HuH-7 (cell line): ENCODE results near the gene RRAGC.

Experiments
- DNase-seq: peaks from one replicate; pipeline ENCODE4 v3.0.0; 2011; ENCODE audit warnings: low spot score

RRAGC gene, protein sequence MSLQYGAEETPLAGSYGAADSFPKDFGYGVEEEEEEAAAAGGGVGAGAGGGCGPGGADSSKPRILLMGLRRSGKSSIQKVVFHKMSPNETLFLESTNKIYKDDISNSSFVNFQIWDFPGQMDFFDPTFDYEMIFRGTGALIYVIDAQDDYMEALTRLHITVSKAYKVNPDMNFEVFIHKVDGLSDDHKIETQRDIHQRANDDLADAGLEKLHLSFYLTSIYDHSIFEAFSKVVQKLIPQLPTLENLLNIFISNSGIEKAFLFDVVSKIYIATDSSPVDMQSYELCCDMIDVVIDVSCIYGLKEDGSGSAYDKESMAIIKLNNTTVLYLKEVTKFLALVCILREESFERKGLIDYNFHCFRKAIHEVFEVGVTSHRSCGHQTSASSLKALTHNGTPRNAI

DNA sequence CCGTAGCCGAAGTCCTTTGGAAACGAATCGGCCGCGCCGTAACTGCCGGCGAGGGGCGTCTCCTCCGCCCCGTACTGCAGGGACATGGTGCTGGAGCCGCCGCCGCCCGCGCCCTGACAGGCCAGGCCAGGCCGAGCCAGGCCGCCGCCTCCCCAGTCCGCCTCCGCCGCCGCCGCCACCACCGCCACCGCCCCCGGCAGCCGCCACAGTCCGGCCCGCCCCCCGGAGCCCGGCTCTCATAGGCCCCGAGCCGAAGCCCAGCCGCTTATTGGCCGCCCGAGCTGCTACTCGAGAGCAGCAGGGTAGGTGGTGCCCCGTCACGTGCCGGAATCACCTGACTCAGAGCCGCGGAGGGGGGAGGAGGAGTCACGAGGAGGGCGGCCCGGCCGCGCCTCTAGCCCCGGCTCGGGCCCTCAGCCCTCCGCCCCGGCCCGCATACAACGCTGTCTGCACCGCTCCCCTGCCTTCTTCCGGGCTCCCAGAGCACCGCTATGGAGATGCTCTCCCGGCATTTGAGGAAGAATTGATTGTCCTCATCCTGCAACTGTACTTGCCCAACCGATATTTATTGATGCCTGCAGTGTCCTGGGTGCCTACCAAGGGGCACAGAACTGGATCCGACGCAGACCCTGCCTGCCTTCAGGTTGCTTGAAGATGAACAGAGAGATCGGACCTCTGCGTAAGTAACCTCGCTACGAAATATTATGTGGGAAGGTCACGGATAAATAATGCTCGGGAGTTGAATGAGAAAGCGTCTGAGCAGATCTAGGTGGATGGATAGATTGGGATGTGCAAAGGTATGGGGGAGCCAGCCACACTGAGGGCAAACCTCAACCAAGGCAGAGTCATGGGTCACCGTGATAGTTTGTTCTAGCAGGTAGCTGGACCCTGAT, at the start of gene RRAGC:
TSS of gene RRAGC (minus strand) at position 212 of the 893 bp plus-strand sequence. CDS start at position 86, 126 bp downstream.
- DNase-seq, result peak; percentile 100

DNA sequence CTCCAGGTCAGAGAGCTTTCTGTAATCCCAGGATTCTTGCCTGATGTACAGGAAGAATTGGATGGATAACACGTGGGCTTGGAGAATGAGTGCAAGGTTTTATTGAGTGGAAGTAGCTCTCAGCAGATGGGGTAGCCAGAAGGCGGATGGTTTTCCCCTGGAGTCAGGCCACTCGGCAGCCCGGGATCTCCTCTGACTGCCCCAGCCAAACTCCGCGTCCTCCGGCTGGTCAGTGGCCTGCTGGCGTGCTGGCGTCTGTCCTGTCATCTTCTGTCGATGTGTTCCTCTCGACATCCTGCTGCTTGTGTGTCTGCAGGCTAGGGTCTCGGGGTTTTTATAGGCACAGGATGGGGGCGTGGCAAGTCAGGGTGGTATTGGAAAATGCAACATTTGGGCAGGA, 49.2 kb upstream of the RRAGC start:
- no peak for DNase-seq

DNA sequence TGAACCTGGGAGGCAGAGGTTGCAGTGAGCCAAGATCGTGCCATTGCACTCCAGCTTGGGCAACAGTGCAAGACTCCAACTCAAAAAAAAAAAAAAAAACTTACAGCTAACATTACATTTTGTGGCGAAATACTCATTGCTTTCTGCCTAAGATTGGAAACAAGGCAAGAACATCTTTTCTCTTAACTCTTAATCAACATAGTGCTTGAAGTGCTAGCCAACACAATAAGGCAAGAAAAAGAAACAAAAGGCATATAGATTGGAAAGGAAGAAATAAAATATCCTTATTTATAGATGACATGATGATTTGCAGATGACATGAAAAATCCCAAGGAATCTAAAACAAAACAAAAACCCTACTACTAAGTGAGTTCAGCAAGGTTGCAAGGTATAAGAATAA, 46.4 kb upstream of the RRAGC start:
- DNase-seq, result no peak

DNA sequence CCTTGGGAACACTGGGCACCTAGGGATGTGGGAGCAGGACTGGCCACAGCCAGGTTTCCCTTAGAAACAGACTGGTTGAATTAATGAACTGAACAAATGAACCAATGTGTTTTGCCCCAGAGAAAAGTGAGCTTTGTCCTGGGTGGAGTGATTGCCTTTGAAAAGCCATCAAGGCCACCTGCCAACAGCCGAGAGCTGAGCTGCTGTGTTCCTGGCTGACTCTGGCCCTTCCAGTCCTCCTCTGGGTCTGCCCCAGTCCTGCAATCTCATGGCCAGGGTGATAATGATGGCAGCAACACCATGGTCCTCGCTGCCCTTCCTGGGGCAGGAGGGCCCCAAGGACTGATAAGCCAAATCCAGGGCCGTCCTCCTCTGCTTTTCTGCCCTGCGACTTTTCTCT, 40.0 kb upstream of the RRAGC start:
- no peak for DNase-seq

DNA sequence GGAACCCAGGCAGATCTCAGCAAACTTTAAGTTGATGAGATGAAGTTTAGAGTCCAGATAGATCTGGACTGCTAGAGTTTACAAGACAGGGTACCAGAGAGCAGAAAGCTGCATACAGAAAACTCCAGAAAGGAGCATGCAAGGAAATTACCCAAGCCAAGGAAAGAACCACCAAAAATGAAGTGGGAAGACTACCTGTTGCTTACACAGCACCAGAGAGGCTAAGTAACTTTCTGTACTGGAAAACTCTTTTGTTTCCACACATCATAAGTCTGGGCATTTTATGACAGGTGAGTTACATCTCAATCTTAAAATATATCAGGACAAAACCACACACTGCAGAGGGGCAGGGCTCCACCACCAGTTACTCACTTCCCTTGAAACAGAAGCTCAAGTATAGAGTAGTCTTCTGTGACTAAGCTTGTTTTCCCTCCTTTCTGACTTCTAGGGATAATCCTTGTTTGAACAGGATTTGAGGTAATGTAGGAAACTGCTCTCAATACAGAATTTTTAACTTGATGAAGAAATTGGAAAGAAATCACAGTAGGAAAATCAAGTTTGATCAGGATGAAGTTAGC, 39.2 kb upstream of the RRAGC start:
- DNase-seq, result no peak

DNA sequence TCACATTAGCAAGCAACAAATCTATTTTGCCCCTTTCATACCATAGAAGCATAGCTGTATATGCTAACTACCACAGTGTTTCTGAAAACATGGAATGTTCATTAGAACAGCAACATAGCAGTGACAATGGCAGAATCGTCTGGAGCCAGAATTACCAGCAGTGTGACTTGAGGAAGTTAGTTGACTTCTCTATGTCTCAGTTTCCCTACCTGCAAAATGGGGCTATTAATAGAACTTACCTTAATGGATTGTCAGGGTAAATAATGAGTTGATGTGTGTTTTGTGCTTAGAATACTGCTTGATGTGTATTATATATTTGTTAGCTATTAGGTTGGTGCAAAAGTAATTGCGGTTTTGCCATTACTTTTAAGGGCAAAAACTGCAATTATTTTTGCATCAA, 36.6 kb upstream of the RRAGC start:
- no peak for DNase-seq

DNA sequence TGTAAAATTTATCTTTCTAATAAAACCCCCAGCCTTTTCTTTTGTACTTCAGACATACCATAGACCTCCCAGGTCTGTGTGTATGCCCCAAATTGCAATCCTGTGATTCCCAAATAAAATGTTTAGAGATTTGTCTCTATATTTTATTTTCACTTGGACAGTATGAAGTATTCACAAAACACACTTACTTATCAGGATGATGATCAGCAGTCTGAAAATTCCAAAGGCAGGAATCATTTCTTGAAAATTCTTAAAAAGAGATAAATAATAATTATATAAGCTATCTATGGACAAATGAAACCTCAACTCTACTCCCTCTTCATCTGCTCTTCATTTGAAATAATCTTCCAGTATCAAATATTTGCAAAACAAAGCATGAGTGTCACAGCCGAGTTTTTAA, 33.4 kb upstream of the RRAGC start:
- DNase-seq, result no peak

DNA sequence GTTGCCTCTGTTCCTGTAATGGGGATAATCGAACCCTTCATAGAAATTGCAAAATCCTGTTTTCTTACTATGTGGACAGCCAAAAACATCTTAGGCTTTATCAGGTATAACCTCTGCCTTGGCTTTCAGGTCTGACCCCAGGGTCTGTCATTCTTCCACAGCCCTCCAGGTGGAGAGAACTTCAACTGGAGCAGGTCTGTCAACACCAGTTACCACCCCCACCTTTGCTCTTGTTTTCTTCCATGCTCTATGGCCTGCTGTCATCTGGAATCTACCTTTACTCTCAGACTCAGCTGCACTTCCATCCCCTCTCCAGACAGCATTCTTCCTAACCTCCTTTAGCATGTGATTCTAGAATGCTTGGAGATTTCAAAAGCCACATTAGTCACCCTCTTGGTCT, 32.2 kb upstream of the RRAGC start:
- peak; percentile 68 for DNase-seq

DNA sequence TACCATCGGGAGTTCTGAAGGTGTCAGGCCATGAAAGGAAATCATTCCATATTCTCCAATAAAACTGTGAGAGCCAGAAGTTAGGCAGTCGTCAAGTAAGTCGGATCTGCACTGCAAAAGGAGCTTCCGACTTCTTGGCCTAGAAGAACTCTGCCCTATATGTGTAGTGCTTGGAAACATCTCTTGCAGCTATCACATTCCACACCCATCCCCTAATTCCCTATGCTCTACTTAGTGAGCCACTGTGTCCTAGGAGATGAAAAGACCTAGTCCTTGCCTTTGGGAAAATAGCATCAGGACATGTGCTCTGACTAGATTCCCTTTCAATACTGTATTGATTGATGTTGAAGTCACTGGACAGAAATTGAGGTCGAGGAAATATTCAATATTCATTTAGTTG, 30.0 kb upstream of the RRAGC start:
- DNase-seq, result no peak

DNA sequence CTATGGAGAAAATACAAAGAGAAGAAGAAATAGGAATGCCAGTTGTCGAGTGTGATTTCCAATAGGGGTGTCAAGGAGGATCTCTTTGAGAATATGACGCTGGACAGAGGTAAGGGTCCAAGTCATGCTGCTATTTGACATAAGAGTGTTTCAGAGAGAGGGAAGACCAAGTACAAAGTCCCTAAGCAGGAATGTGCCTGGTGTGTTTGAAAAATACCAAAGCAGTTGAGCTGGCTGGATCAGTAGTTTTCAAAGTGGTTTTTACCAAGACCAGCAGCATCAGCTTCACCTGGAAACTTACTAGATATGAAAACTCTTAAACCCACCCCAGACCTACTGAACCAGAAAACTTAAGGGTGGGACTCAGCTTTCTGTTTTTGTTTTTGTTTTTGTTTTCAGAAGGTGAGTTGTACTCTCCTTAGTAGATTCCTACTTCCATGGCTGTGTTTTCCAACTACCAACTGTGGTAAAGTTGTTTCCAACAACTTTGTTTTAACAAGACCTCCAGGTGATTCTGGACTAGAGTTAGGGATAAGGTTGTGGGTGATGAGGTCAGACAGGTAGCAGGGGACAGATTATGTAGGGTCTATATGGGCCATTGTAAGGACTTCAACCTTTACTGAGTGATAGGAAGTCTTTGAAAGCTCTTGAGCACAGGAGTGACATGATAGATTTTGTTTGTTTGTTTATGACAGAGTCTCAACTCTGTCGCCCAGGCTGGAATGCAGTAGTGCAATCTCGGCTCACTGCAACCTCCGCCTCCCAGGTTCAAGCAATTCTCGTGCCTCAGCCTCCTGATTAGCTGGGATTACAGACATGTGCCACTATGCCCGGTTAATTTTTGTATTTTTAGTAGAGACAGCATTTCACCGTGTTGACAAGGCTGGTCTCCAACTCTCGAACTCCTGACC, 29.1 kb upstream of the RRAGC start:
- DNase-seq, result peak; percentile 31

DNA sequence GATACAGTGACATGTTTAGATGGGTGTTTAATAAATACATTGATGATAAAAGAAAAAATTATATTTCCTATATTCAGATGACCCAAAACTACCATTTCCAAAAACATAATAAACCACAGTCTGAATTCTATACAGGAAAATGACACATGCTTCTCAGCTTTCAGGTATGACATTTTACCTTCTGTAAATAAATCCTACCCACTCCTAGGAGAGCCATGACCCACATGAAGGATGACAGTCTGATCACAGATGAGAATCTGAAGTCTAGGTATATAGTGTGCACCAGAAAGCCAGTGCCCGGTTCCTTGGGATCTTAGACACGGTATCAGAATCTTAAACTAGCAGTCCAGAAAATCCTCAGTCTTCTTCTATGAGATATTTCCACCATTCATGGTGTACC, 25.5 kb upstream of the RRAGC start:
- no peak for DNase-seq

DNA sequence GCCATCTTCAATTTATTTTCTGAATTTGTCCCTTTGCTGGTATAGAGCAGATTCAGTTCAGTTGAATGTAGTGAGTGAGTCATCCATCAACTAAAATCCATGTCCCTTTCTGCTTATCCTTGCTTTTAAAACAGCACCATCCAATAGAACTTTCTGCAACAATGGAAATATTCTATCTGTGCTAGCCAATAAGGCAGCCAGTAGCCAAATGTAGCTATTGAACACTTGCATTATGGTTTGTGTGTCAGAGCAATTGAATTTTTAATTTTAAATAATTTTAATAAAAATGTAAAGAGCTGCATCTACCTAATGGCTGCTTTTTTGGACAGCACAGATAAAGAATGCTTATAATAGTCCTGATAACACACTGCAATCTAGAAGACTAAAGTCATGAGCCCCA, 21.9 kb upstream of the RRAGC start, which contains the start of gene GJA9:
TSS of gene GJA9 (minus strand) at position 101 of the 400 bp plus-strand sequence. CDS start 5,489 bp downstream, outside the sequence.
- DNase-seq, result no peak

DNA sequence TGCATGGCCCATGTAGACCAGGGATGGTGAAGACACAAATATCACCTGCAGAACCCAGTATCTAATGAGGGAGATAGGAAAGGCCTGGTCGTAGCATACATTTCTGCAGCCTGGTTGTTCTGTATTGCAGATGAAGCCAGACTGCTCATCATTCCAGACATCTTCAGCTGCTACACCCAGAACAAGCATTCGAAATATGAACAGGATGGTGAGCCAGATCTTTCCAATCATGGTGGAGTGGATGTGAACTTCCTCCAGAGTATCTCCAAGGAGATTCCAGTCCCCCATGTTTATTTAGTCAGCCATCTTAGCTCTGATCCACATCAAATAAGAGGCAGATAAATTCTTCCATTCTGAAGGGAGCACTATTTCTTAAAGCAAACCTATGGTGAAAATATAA, 16.2 kb upstream of the RRAGC start:
- no peak for DNase-seq

DNA sequence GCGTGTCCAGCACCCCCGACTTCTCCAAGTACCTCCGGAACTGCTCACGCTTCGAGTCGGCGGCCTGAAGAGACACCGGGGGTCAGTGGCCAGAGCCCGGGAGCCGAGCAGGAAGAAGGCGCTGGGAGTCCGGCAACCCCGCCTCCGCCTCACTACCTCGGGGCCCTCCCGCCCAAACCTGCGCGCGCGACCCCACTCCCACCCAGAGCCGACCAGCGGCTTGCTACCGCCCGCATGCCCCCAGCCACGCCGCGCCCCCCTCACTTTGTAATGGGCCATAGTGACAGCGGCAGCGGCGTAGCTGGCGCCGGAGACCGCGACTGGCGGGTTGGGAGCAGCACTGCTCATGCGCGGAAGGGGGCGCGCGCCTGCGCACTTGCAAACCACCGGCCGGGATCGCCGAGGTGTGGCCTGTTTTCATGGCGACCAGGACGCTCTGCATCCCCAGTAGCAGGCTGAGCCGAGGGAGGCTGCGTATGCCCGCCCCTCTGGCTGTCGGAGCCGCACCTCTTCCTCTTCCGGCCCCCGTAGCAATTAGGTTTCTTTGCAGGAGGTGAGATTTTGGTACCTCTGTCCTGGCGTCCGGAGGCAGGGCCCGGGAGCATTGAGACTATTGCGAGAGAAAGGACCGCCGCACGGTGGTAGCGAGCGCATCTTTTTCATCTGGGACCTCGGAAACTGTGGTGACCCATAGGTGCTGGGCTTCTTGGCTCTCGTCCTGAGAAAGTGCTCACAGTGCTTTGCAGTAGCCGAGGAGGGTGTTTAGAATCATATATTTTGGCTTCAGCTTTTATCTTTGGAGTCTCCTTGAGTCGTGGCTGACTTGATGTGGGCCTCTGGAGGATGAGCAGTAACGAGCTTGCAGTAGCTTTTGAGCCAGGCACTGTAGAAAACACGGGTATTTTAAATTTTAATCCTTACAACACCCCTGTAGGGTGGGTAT, 13.7 kb upstream of the RRAGC start, which contains the start of gene MYCBP:
TSS of gene MYCBP (minus strand) at position 322 of the 943 bp plus-strand sequence. CDS start at position 279, 43 bp downstream.
- DNase-seq, result peak; percentile 99

DNA sequence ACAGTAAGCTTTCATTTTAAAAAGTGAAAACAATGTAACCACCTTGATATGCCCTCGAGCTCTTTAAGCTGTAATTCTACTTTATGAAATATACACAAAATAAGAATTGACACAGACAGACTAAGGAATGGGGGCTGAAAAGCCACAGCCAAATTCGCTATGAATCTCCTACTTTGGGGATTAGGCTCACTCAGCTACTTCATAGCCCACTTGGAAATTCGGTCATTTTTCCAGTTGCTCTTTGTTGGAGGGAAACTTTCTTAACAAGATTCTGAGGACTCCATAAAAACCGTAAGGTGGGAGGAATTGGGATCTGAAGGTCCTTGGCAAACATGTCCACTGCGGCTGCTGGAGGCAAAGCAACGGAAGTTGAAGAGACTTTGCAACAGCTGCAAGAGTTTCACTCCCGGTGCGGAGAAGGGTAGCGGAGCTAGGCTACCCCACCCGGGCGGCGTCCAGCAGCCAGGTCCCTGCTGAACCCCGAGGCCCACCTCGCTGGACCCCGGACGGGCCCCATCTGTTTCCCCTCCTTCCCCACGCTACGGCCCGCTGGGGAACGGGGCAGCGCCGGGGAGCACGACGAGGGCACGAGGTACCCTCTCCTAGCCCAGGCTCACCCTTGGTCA, 12.9 kb upstream of the RRAGC start:
- DNase-seq, result no peak

DNA sequence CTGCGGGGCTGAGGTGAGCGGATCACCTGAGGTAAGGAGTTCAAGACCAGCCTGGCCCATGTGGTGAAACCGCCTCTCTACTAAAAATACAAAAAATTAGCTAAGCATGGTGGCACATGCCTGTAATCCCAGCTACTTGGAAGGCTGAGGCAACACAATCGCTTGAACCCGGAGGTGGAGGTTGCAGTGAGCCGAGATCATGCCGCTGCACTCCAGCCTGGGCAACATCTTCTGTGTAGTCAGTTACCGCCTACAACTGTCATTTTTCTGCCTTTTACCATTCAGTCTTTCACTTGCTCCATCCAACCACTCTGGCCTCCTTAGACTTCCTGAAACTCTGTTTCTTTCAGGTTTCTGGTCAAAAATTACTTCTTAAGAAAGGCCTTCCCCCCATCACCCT, 11.4 kb upstream of the RRAGC start:
- no peak for DNase-seq

DNA sequence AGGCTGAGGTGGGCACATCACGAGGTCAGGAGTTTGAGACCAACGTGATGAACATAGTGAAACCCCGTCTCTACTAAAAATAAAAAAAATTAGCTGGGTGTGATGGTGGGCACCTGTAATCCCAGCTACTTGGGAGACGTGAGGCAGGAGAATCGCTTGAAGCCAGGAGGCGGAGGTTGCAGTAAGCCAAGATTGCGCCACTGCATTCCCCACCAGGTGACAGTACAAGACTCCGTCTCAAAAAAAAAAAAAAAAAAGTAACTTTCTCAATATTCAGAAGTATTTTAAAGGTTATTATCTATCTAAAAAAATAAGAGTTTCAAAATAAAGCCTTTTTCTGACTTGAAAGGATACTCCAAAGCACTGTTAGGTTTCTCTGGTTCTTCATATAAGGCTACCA, 7.6 kb upstream of the RRAGC start:
- no peak for DNase-seq

DNA sequence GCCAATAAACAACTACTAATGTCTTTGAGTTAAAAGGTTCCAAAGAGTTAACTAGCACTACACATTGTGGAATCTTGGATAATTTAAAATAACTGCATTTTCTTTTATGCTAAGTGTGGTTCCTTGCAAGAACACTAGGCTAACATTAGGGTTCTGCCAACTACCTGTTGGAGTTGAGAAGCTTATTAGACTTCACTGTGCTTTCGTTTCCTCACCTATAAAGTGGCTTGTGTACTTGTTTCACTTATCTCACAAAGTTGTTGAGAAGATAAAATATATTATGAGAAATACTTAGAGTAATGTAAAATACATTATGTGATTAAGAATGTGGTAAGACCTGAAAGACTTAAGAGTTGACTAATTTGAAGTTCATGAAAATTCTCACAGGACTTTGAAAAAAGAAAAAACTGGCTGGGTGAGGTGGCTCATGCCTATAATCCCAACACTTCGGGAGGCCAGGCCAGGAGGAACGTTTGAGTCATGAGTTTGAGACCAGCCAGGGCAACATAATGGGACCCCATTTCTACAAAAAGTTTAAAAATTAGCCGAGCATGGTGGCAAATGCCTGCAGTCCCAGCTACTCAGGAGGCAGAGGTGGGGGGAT, 5.6 kb upstream of the RRAGC start:
- DNase-seq, result no peak

DNA sequence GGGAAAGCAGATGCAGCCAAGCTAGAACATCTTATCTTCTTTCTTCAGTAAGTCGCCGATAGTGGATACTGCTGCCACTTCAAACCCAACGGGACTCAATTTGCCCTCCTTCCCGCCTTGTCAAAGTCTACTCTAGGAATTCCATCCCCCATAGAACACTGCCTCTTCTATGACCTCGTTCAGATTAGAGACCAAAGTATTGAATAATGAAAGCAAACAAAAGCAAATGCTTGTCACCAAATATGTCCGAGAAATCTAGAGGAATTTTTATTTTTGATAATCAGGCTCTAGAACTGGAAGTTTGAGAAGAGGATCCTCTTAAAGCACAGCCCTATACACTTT, 853 bp upstream of the RRAGC start:
- no peak for DNase-seq
